ENCODE data around the gene TRIM71. TPM values are rescaled to one million over a fixed set of nuclear protein-coding genes. Genes with fewer than 3 reads are reported as not detected.

Gene TRIM71
- total RNA-seq, 1 experiment from 2014 or later = 376 TPM

DNA sequence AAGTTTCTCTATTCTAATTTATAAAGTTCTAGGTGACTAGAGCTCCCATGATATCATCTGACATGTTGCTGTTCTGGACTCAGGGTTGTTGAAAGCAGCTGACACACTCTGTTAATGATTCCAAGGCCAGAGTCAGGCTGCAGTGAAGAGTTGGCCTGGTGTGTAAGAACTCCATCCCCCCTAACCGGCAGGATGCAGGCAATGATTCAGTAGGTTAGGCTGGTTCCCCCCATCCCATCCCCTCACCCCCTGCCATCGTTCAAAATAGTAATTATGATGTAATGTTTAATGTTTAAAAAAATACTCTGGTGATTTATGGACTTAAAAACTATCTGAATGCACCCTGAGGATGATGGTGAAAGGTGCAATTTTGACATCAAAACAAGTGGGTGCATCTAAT lies 4.6 kb upstream of the TRIM71 start:
- no peaks in the 10 kb centered on the region for H3K27me3 ChIP-seq (ENCODE audit: insufficient read depth, low read length)
- H4K91ac ChIP-seq (ENCODE audit: insufficient read length, low read depth, low read length) = no peak overlapping the region
- no peak overlapping the region for H3K4ac ChIP-seq (ENCODE audit: low read depth, low read length)
- H3K79me1 ChIP-seq (ENCODE audit: insufficient read depth, low read depth, low read length, poor library complexity, severe bottlenecking) = no peaks in the 10 kb centered on the region
- peaks cover 9% of the 10 kb centered on the region; the same call in 1 of the 2 replicates for H3K4me1 ChIP-seq (ENCODE audit: insufficient read depth, low read length)
- no peaks in the 10 kb centered on the region for H3K9me3 ChIP-seq (ENCODE audit: control insufficient read depth, low read depth, low read length)
- H3K14ac ChIP-seq (ENCODE audit: insufficient read depth, low read length) = no peak overlapping the region
- peak overlapping the region; percentile 39 for H4K8ac ChIP-seq (replicated peaks; ENCODE audit: insufficient read length, low read depth, low read length)
- no peak overlapping the region for H2BK20ac ChIP-seq (ENCODE audit: low read depth, low read length, poor library complexity, severe bottlenecking)
- Mint-ChIP-seq H3K27ac (peak overlapping the region in 1 of 3 experiments; percentile 18; a peak in 1 of 7 replicates), H3K27me3 (ENCODE audit: low read depth) (peaks cover 3% of the 10 kb centered on the region; the same call in 1 of the 2 replicates), H3K9me3 (peaks cover 2 to 6% of the 10 kb centered on the region in 2 experiments; a peak in 3 of 5 replicates), H3K36me3 (ENCODE audit: insufficient read depth in 1 of 3, low read depth in 3 of 3) (peaks cover 10 to 13% (median 10%) of the 10 kb centered on the region in 3 experiments), H3K4me3 (peak overlapping the region in 1 of 2 experiments; percentile 55; a peak in 2 of 5 replicates), H3K4me1 (peaks cover 32 to 34% of the 10 kb centered on the region in 2 experiments)
- TF ChIP-seq CTCF (conservative IDR thresholded peaks at IDR 0.05) = no peak
- no peak overlapping the region for H2BK5ac ChIP-seq (ENCODE audit: insufficient read length, low read length)
- H3K23ac ChIP-seq (ENCODE audit: insufficient read length, low read depth, low read length) = peak overlapping the region; percentile 92
- H2AFZ ChIP-seq (ENCODE audit: low read length) = no peak overlapping the region
- H2AK5ac ChIP-seq (ENCODE audit: insufficient read length, low read length) = no peak overlapping the region
- H3T11ph ChIP-seq (ENCODE audit: low read length) = no peak overlapping the region
- H4K20me1 ChIP-seq (ENCODE audit: control insufficient read depth, insufficient read depth, insufficient read length) = no peaks in the 10 kb centered on the region
- H3K27ac ChIP-seq (ENCODE audit: insufficient read length, low read depth, low read length) = no peak overlapping the region
- H2BK12ac ChIP-seq (ENCODE audit: insufficient read length, low read depth, low read length) = no peak overlapping the region
- no peak overlapping the region for H2BK15ac ChIP-seq (ENCODE audit: low read depth, low read length)
- H2BK120ac ChIP-seq (ENCODE audit: low read depth, low read length, poor library complexity, severe bottlenecking) = no peak overlapping the region
- peaks cover 8% of the 10 kb centered on the region for H3K23me2 ChIP-seq (ENCODE audit: insufficient read length, low read depth, low read length, poor library complexity, severe bottlenecking)
- H3K4me2 ChIP-seq (ENCODE audit: insufficient read depth, insufficient read length, low read length) = peak overlapping the region; percentile 18
- H3K18ac ChIP-seq (ENCODE audit: insufficient read length, low read depth, low read length) = peak overlapping the region; percentile 40
- H3K79me2 ChIP-seq (ENCODE audit: insufficient read depth, low read length) = peaks cover 20% of the 10 kb centered on the region; the same call in 1 of the 2 replicates
- DNase-seq = no peak
- no peak overlapping the region for H3K56ac ChIP-seq (ENCODE audit: insufficient read length, low read depth, low read length)
- no CpG with 5 or more reads among the region's 2 CpGs for WGBS (ENCODE audit: extremely low coverage, insufficient read length, low lambda C conversion rate)
- no peak overlapping the region for H3K9ac ChIP-seq (ENCODE audit: extremely low read depth, insufficient read length, low read length)
- H4K5ac ChIP-seq (ENCODE audit: insufficient read length, low read depth, low read length) = no peak overlapping the region
